A172 (cell line): ENCODE measurements around the gene PPP2R5C. TPM values are rescaled to one million over a fixed set of nuclear protein-coding genes. Genes with fewer than 3 reads are reported as not detected.

ENCODE experiments used
- DNase-seq: peaks from one replicate; pipeline ENCODE4 v3.0.0-alpha.2; 2015; ENCODE audit warnings: low spot score
- total RNA-seq: library from RNA; depleted of rRNA; stranded (reverse); fragments of >200 nt; shearing (Covaris generic); gene quantifications from 2 replicates; pipeline ENCODE4 v1.2.3, GENCODE V29; 2014

PPP2R5C gene
- total RNA-seq, 1 experiment from 2014 or later, result 106 TPM

- no peak for DNase-seq
Measured at GRCh38 chr14:101950100-101950499, 188.6 kb downstream of the PPP2R5C start.

- DNase-seq, result no peak
Measured at GRCh38 chr14:101950516-101951215, 189.2 kb downstream of the PPP2R5C start.

- DNase-seq, result no peak
Measured at GRCh38 chr14:101953151-101953550, 191.6 kb downstream of the PPP2R5C start.

- no peak for DNase-seq
Measured at GRCh38 chr14:101954501-101954900, 193.0 kb downstream of the PPP2R5C start.

- no peak for DNase-seq
Measured at GRCh38 chr14:101955695-101956161, 194.2 kb downstream of the PPP2R5C start.

- no peak for DNase-seq
Measured at GRCh38 chr14:101956179-101956885, 194.8 kb downstream of the PPP2R5C start.

- no peak for DNase-seq
Measured at GRCh38 chr14:101957406-101958234, 196.1 kb downstream of the PPP2R5C start.

GRCh38 chr14:101958418-101959180 is 197.1 kb downstream of the PPP2R5C start:
- DNase-seq, result no peak

- no peak for DNase-seq
Measured at GRCh38 chr14:101959277-101959676, 197.8 kb downstream of the PPP2R5C start.

- no peak for DNase-seq
Measured at GRCh38 chr14:101960225-101960624, 198.7 kb downstream of the PPP2R5C start.

- DNase-seq, result peak; percentile 46
Measured at GRCh38 chr14:101961011-101961721, 199.7 kb downstream of the PPP2R5C start.

GRCh38 chr14:101961746-101962502 is 200.4 kb downstream of the PPP2R5C start:
- no peak for DNase-seq

GRCh38 chr14:101962503-101962874 is 201.0 kb downstream of the PPP2R5C start:
- peak; percentile 78 for DNase-seq

- DNase-seq, result no peak
Measured at GRCh38 chr14:101963052-101963451, 201.5 kb downstream of the PPP2R5C start.

- DNase-seq, result no peak
Measured at GRCh38 chr14:101963656-101964296, 202.3 kb downstream of the PPP2R5C start.

- DNase-seq, result peak; percentile 70
Measured at GRCh38 chr14:101964297-101965180, 203.0 kb downstream of the PPP2R5C start, which contains the start of gene DYNC1H1. DYNC1H1 (plus strand) TSS chr14:101964573; CDS start chr14:101964692, 119 bp downstream.

GRCh38 chr14:101965181-101965544 is 203.7 kb downstream of the PPP2R5C start:
- DNase-seq, result no peak
